AG20443 (cell line): ENCODE data around the gene PEF1.
"Not testable (repeated sequence)": the region's sequence is repeated elsewhere in the genome, so short reads cannot be mapped to it uniquely, and the experiment has no call there.

Source experiments
- DNase-seq: peaks from one replicate; pipeline ENCODE4 v3.0.0; 2012; ENCODE audit warnings: low spot score, mixed read lengths

Gene PEF1

GRCh38 chr1:31609514-31610118 lies 35.1 kb downstream of the PEF1 start:
- no peak for DNase-seq

- no peak for DNase-seq
These were observed 37.3 kb downstream of the PEF1 start for GRCh38 chr1:31607360-31607759.

- peak; percentile 37 for DNase-seq
These were observed 38.7 kb downstream of the PEF1 start for GRCh38 chr1:31605908-31606427.

GRCh38 chr1:31602081-31602480 lies 42.6 kb downstream of the PEF1 start:
- no peak for DNase-seq

- no peak for DNase-seq
These were observed 44.0 kb downstream of the PEF1 start for GRCh38 chr1:31600641-31601040.

- no peak for DNase-seq
These were observed 45.7 kb downstream of the PEF1 start for GRCh38 chr1:31598980-31599379.

GRCh38 chr1:31596737-31597097 lies 48.0 kb downstream of the PEF1 start:
- DNase-seq, result no peak

- no peak for DNase-seq
These were observed 48.6 kb downstream of the PEF1 start for GRCh38 chr1:31595836-31596736.

- peak; percentile 89 for DNase-seq
These were observed 50.7 kb downstream of the PEF1 start for GRCh38 chr1:31593770-31594632.

GRCh38 chr1:31593136-31593665 lies 51.5 kb downstream of the PEF1 start:
- no peak for DNase-seq

- no peak for DNase-seq
These were observed 52.5 kb downstream of the PEF1 start for GRCh38 chr1:31592132-31592531.

GRCh38 chr1:31591425-31592093 lies 53.1 kb downstream of the PEF1 start:
- DNase-seq, result peak; percentile 16

- DNase-seq, result peak; percentile 65
These were observed 55.7 kb downstream of the PEF1 start for GRCh38 chr1:31588751-31589515.

- DNase-seq, result peak; percentile 77
These were observed 56.8 kb downstream of the PEF1 start for GRCh38 chr1:31587720-31588423.

GRCh38 chr1:31587328-31587699 lies 57.4 kb downstream of the PEF1 start:
- DNase-seq, result not testable (repeated sequence)

- no peak for DNase-seq
These were observed 58.0 kb downstream of the PEF1 start for GRCh38 chr1:31586376-31587327.

GRCh38 chr1:31585736-31586365 lies 58.8 kb downstream of the PEF1 start:
- DNase-seq, result no peak
